HEK293 (cell line): ENCODE measurements around the gene RSU1.

Source experiments
- CTCF ChIA-PET: fragments of 350-600 bp; formaldehyde crosslinking; extraction: SDS; loops from one replicate; lab custom pipeline; 2021; ENCODE audit warnings: antibody characterized with exemption; lab: Yijun Ruan, JAX
- POLR2A ChIA-PET: fragments of 300-600 bp; formaldehyde crosslinking; extraction: SDS; loops from one replicate; lab custom pipeline; 2020; ENCODE audit warnings: antibody characterized with exemption, inconsistent platforms; lab: Yijun Ruan, JAX
- H3K27ac ChIP-seq: fragments of 200-500 bp; sonication (Bioruptor generic); 2 replicates; pipeline ENCODE4 v1.5.1; 2014; ENCODE audit warnings: low read depth, low read length, control low read depth, inconsistent platforms; ENCODE audit errors: extremely low read depth
- H3K36me3 ChIP-seq, 2 experiments: fragments of 200-500 bp in 1 of 2; sonication (Bioruptor generic) in 1 of 2; 1 replicate in 1 of 2; 2 replicates in 1 of 2; pipeline ENCODE4 v1.5.1; 2014 to 2017; ENCODE audit warnings: inconsistent platforms in 2 of 2, low read length in 2 of 2; ENCODE audit not compliant: control insufficient read depth in 2 of 2, insufficient read depth in 1 of 2
- H3K4me1 ChIP-seq: fragments of 200-500 bp; sonication (Bioruptor generic); 2 replicates; pipeline ENCODE4 v1.5.1; 2014; ENCODE audit warnings: mild to moderate bottlenecking, low read length, inconsistent platforms; ENCODE audit not compliant: control insufficient read depth, insufficient read depth
- H3K4me3 ChIP-seq: 2 replicates; pipeline ENCODE4 v1.5.1; 2011; ENCODE audit warnings: low read depth, mild to moderate bottlenecking, control low read depth, low read length, moderate library complexity
- H3K9me3 ChIP-seq: fragments of 200-500 bp; sonication (Bioruptor generic); 2 replicates; pipeline ENCODE4 v1.5.1; 2014; ENCODE audit warnings: low read depth, low read length, inconsistent platforms; ENCODE audit not compliant: control insufficient read depth, insufficient read depth
- PBX3 ChIP-seq: sonication (generic); formaldehyde crosslinking; IDR thresholded peaks from 2 replicates; pipeline ENCODE4 v1.8.1; 2022; ENCODE audit warnings: mild to moderate bottlenecking, moderate library complexity, missing genetic modification reagents
- TCF7L2 ChIP-seq: IDR thresholded peaks from 2 replicates; pipeline ENCODE4 v1.6.1; 2011; ENCODE audit warnings: low read depth, mild to moderate bottlenecking, inconsistent platforms, low read length, moderate library complexity, borderline replicate concordance
- TSHZ1 ChIP-seq: fragments of 450-650 bp; formaldehyde crosslinking; IDR thresholded peaks from 2 replicates; pipeline ENCODE4 v1.5.1; 2016; ENCODE audit warnings: missing biosample characterization, missing genetic modification characterization, borderline replicate concordance
- ZBTB44 ChIP-seq: fragments of 450-650 bp; IDR thresholded peaks from 2 replicates; pipeline ENCODE4 v1.5.1; 2018; ENCODE audit warnings: missing biosample characterization, mild to moderate bottlenecking, missing genetic modification characterization
- ZNF18 ChIP-seq: fragments of 450-650 bp; formaldehyde crosslinking; IDR thresholded peaks from 2 replicates; pipeline ENCODE4 v1.5.1; 2016; ENCODE audit warnings: missing biosample characterization, missing genetic modification characterization
- ZNF184 ChIP-seq: fragments of 450-650 bp; IDR thresholded peaks from 2 replicates; pipeline ENCODE4 v1.5.1; 2018; ENCODE audit warnings: missing biosample characterization, mild to moderate bottlenecking, missing genetic modification characterization
- ZNF202 ChIP-seq: fragments of 450-650 bp; formaldehyde crosslinking; IDR thresholded peaks from 2 replicates; pipeline ENCODE4 v1.5.1; 2016; ENCODE audit warnings: missing biosample characterization, missing genetic modification characterization, borderline replicate concordance
- ZNF211 ChIP-seq: fragments of 450-650 bp; formaldehyde crosslinking; IDR thresholded peaks from 2 replicates; pipeline ENCODE4 v1.5.1; 2016; ENCODE audit warnings: low read depth, missing biosample characterization, missing genetic modification characterization
- ZNF23 ChIP-seq: fragments of 450-650 bp; formaldehyde crosslinking; IDR thresholded peaks from 2 replicates; pipeline ENCODE4 v1.5.1; 2016; ENCODE audit warnings: missing biosample characterization, missing genetic modification characterization, borderline replicate concordance
- ZNF350 ChIP-seq: fragments of 450-650 bp; formaldehyde crosslinking; IDR thresholded peaks from 2 replicates; pipeline ENCODE4 v1.5.0; 2017; ENCODE audit warnings: missing biosample characterization, mild to moderate bottlenecking, missing genetic modification characterization
- ZNF513 ChIP-seq: fragments of 450-650 bp; IDR thresholded peaks from 2 replicates; pipeline ENCODE4 v1.5.1; 2018; ENCODE audit warnings: missing biosample characterization, missing genetic modification characterization
- ZNF514 ChIP-seq: fragments of 450-650 bp; formaldehyde crosslinking; IDR thresholded peaks from 2 replicates; pipeline ENCODE4 v1.5.1; 2016; ENCODE audit warnings: missing biosample characterization, missing genetic modification characterization
- ZNF548 ChIP-seq: fragments of 450-650 bp; formaldehyde crosslinking; IDR thresholded peaks from 2 replicates; pipeline ENCODE4 v1.5.1; 2016; ENCODE audit warnings: missing biosample characterization, missing genetic modification characterization
- ZNF600 ChIP-seq: fragments of 450-650 bp; formaldehyde crosslinking; IDR thresholded peaks from 2 replicates; pipeline ENCODE4 v1.5.1; 2016; ENCODE audit warnings: missing biosample characterization, missing genetic modification characterization
- ZNF654 ChIP-seq: fragments of 450-650 bp; formaldehyde crosslinking; IDR thresholded peaks from 2 replicates; pipeline ENCODE4 v1.5.1; 2016; ENCODE audit warnings: low read depth, missing biosample characterization, missing genetic modification characterization
- ZNF777 ChIP-seq: fragments of 450-650 bp; formaldehyde crosslinking; IDR thresholded peaks from 2 replicates; pipeline ENCODE4 v1.5.1; 2017; ENCODE audit warnings: missing biosample characterization, missing genetic modification characterization, borderline replicate concordance
- ZNF791 ChIP-seq: fragments of 450-650 bp; formaldehyde crosslinking; IDR thresholded peaks from 2 replicates; pipeline ENCODE4 v1.5.1; 2016; ENCODE audit warnings: missing biosample characterization, missing genetic modification characterization
- ZNF830 ChIP-seq: fragments of 450-650 bp; IDR thresholded peaks from 2 replicates; pipeline ENCODE4 v1.5.0; 2018; ENCODE audit warnings: missing biosample characterization, missing genetic modification characterization, low read depth, mild to moderate bottlenecking, moderate library complexity
- ZSCAN23 ChIP-seq: fragments of 450-650 bp; formaldehyde crosslinking; IDR thresholded peaks from 2 replicates; pipeline ENCODE4 v1.5.1; 2016; ENCODE audit warnings: missing biosample characterization, missing genetic modification characterization
- ZSCAN30 ChIP-seq: fragments of 450-650 bp; IDR thresholded peaks from 2 replicates; pipeline ENCODE4 v1.5.1; 2018; ENCODE audit warnings: missing biosample characterization, mild to moderate bottlenecking, missing genetic modification characterization, moderate library complexity

RSU1 gene

GRCh38 chr10:16674147-16674703 lies 143.0 kb downstream of the RSU1 start:
- TF ChIP-seq ZNF548 (tag by site-specific recombination), result no peak
- TF ChIP-seq ZSCAN23, result no peak
- TF ChIP-seq ZNF23, result no peak
- no peak for TF ChIP-seq ZNF654
- TF ChIP-seq TCF7L2, result no peak
- TF ChIP-seq ZNF350 (tag by site-specific recombination), result no peak
- no peak for TF ChIP-seq ZNF791
- no peak for TF ChIP-seq ZNF18 (tag by site-specific recombination)
- TF ChIP-seq ZNF600, result no peak
- no peak for TF ChIP-seq ZNF184 (tag by site-specific recombination)
- TF ChIP-seq ZBTB44, result no peak
- no peak for TF ChIP-seq PBX3 (CRISPR knock-in tag)
- TF ChIP-seq ZSCAN30 (tag by site-specific recombination), result no peak
- TF ChIP-seq ZNF777 (tag by site-specific recombination), result no peak
- no peak for TF ChIP-seq ZNF830
- TF ChIP-seq ZNF202 (tag by site-specific recombination), result no peak
- TF ChIP-seq TSHZ1 (tag by site-specific recombination), result no peak
- no peak for TF ChIP-seq ZNF513 (tag by site-specific recombination)
- no peak for TF ChIP-seq ZNF211 (tag by site-specific recombination)
- TF ChIP-seq ZNF514 (tag by site-specific recombination), result no peak
- TF ChIP-seq, all 188 proteins: peak for 0
- no peaks in the 10 kb centered on the region for H3K9me3 ChIP-seq
- no peak overlapping the region for H3K4me3 ChIP-seq
- H3K36me3 ChIP-seq, result no peaks in the 10 kb centered on the region; a peak in 1 of 3 replicates
- no peak overlapping the region for H3K27ac ChIP-seq
- ChIA-PET CTCF (interaction anchor here (0.9 kb wide), 1 partner anchor 772 kb away, joined by 3 read pairs; no protein-coding TSS in a partner anchor), POLR2A (no interaction called here)
- no peaks in the 10 kb centered on the region for H3K4me1 ChIP-seq
